Endothelial cell of umbilical vein (primary cell): ENCODE data around the gene ZMIZ2.

Source experiments
- CTCF ChIP-seq, 2 donors: IDR thresholded peaks; 1 replicate in 1 of 2; 2 replicates in 1 of 2; pipeline ENCODE4 v1.5.1; 2011; ENCODE audit warnings: low read length in 2 of 2, mild to moderate bottlenecking in 2 of 2, moderate library complexity in 2 of 2, control low read depth in 1 of 2, inconsistent platforms in 1 of 2, low read depth in 1 of 2; ENCODE audit not compliant: insufficient read depth in 1 of 2; ENCODE audit errors: extremely low read depth in 1 of 2
- EZH2 ChIP-seq: IDR thresholded peaks from 2 replicates; pipeline ENCODE4 v1.6.1; 2012; ENCODE audit warnings: borderline replicate concordance, low read depth, mild to moderate bottlenecking, moderate library complexity, low read length, inconsistent platforms; ENCODE audit not compliant: severe bottlenecking
- FOS ChIP-seq: IDR thresholded peaks from 2 replicates; pipeline ENCODE4 v1.6.1; 2011; ENCODE audit warnings: mild to moderate bottlenecking, low read length, moderate library complexity, borderline replicate concordance; ENCODE audit not compliant: insufficient read depth
- JUN ChIP-seq: IDR thresholded peaks from 2 replicates; pipeline ENCODE4 v1.6.1; 2011; ENCODE audit warnings: borderline replicate concordance, low read depth; ENCODE audit not compliant: insufficient read length, insufficient read depth
- MAX ChIP-seq: IDR thresholded peaks from 2 replicates; pipeline ENCODE4 v1.6.1; 2011; ENCODE audit not compliant: insufficient read depth, insufficient read length
- MYC ChIP-seq: IDR thresholded peaks from one replicate; pipeline ENCODE4 v1.6.1; 2011; ENCODE audit warnings: mild to moderate bottlenecking, low read depth, low read length
- POLR2A ChIP-seq: IDR thresholded peaks from 2 replicates; pipeline ENCODE4 v1.6.1; 2012; ENCODE audit warnings: low read depth, mild to moderate bottlenecking, control low read depth, low read length
- POLR2AphosphoS5 ChIP-seq: IDR thresholded peaks from 2 replicates; pipeline ENCODE4 v1.6.1; 2012; ENCODE audit warnings: low read depth, mild to moderate bottlenecking, control low read depth, low read length, moderate library complexity; ENCODE audit not compliant: insufficient read depth

- TF ChIP-seq CTCF (IDR thresholded peaks at IDR 0.05; ENCODE audit: extremely low read depth in 1 of 2, insufficient read depth in 1 of 2, low read depth in 1 of 2, low read length in 2 of 2) (no peak), FOS (no peak), POLR2AphosphoS5 (no peak), POLR2A (no peak), MAX (no peak), EZH2 (no peak), JUN (no peak), MYC (no peak)
Observed at GRCh38 chr7:44738876-44739665, 9.6 kb upstream of the ZMIZ2 start.
